Measurements from ENCODE around the gene C6orf89.

DNA sequence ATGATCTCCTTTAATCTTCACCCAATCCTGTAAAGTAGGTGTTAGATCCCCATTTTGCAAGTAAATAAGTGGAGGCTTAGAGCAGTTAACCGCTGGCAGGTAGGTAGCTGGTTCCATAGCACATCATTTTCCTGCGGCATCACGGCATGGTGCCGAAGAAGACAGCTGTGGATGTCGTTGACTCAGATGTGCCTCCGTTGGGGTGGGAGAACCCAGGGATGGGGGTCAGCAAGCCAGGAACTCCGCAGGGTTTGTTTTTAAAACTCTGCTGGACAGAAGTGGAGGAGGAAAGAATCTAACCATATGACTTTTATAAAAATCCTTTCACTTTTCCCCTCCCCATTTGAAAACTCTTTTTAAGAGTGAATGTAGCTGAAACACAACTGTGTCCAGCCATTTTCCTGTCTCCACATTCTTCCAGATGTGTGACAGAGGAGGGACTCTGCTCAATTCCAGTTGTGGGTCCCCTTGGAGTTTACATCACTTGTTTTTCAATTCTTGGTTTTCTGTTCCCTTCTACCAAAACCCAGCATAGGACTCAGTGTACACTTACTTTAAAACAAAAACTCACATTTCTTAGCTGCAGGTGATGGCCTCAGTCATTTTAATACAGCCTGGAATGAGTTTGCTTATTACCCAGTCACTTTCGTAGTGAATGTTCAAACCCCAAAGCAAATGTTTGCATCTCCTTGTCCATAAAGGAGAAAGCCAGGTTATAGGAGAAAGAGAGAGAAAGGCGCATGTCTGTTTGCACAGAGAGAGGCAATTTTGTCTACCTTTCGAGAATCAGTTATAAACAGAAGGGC is 41.2 kb downstream of the C6orf89 start:
- TF ChIP-seq EZH2 (IDR thresholded peaks at IDR 0.05; ENCODE audit: insufficient read depth, poor library complexity, severe bottlenecking): no peak
- TF ChIP-seq EZH2phosphoT487 (IDR thresholded peaks at IDR 0.05; ENCODE audit: insufficient read depth, low read depth): no peak
